Measurements from ENCODE around the gene CHMP4A. TPM values are rescaled to one million over a fixed set of nuclear protein-coding genes. Genes with fewer than 3 reads are reported as not detected.
A peak's percentile ranks its signal among the peaks of the same experiment; 100 is the strongest.

Gene CHMP4A
- total and polyA plus RNA-seq, 2 of the 13 experiments (the other 11 are each of a cell fraction or from before 2014, with no cell fraction given), result 83.6 to 113 TPM

DNA sequence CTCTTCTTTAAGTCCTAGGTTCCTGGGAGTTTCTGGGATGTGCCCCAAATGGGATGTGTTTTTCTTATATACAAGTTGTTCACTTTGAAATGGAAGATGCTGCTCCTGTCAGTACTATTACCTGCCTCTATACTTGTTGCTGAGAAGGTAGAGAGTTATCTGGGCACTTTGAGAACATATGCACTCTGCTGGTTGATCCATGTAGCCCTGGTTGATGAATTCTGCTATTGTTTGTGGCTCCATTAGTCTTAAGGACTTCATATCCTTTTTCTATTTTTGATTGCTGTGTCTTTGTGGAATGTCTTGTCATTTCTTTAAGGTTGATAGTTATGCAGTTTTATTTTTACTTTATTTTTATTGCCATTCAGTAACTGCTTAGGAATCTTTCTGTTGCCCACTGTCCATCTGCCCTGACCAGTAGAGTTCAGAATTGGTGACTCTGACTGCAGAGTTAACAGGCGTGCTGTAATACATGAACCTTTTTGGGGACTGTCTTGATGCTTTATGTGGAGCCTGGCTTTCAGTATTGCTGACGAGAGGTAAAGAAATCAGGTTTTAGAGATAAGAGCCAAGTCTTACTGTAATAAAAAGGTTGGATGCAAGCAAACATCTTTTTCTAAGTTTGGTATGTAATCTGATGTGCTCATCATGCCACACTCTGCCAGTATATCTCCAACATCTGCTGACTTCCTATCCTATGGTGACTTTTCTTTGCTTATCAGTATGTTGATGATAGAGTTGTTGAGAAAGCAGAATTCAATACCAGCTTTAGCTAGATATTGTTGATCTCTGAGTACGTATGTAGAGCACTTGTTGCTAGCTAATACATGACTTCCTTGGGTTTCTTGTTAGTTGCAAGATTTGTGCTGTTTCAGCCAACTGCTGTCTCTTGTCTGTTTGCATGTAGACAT lies 21.1 kb upstream of the CHMP4A start:
- DNase-seq (ENCODE audit: low spot score) (no peak), ATAC-seq (no peak), FAIRE-seq (peak; percentile 44)
- Histone ChIP-seq H3K9ac (ENCODE audit: insufficient read depth, low read depth, low read length) (no peak overlapping the region), H3K36me3 (replicated peaks in 1 of 2; ENCODE audit: control insufficient read depth in 1 of 2, insufficient read depth in 2 of 2, low read length in 2 of 2) (peaks cover 32 to 56% of the 10 kb centered on the region in 2 experiments), H4K20me1 (ENCODE audit: insufficient read depth, low read length) (peaks cover 7% of the 10 kb centered on the region; the same call in 1 of the 2 replicates), H3K9me3 (ENCODE audit: low read length) (no peaks in the 10 kb centered on the region), H3K4me1 (ENCODE audit: insufficient read depth, low read length) (peaks cover 39% of the 10 kb centered on the region), H3K4me2 (ENCODE audit: low read depth, low read length) (peak overlapping the region; percentile 96), H3K27ac (ENCODE audit: extremely low read length, insufficient read depth, low read length) (no peak overlapping the region), H3K4me3 (replicated peaks in 1 of 3; ENCODE audit: insufficient read depth in 1 of 3, low read depth in 2 of 3, low read length in 3 of 3) (peak overlapping the region in 2 of 3 experiments; percentile 85 to 91; a peak in 1 of 6 replicates), H2AFZ (ENCODE audit: low read length) (no peak overlapping the region), H3K27me3 (ENCODE audit: control insufficient read depth in 1 of 2, insufficient read depth in 2 of 2, low read length in 2 of 2) (peaks cover 0 to 4% of the 10 kb centered on the region in 2 experiments; a peak in 1 of 5 replicates), H3K79me2 (ENCODE audit: insufficient read depth, low read length) (peaks cover 48% of the 10 kb centered on the region)
- intact Hi-C loops (cut with micrococcal nuclease; ENCODE audit: unreplicated experiment) (loop anchor here (10.0 kb wide), 1 partner anchor 1190 kb away; no protein-coding TSS in a partner anchor), in situ Hi-C loops (cut with HindIII; ENCODE audit: extremely low pct_ligation_motif_present, low pct_unique_long_range_greater_than_20kb) (no loop called here)
- CTCF ChIA-PET (ENCODE audit: low intra/inter-chr PET ratio, low total read pairs), result no interaction called here
- POLR2A ChIA-PET, result interaction anchor here (1.1 to 18.0 kb wide), 12 partner anchors 8 to 176 kb away, joined by 3 to 850 read pairs (median 5); partner anchors contain the start of genes CHMP4A, CIDEB, DHRS1 and LTB4R
- WGBS (ENCODE audit: low lambda C conversion rate), result 95% methylated on average over 3 of the region's 3 CpGs
- BruUV-seq (replicated peaks), result no TSS peak
- TF ChIP-seq PAF1 (CRISPR knock-in tag; IDR thresholded peaks at IDR 0.05) (0 out of 2 replicates have a peak, but pooled peaks have one; percentile 18), SRSF4 (IDR thresholded peaks at IDR 0.05; ENCODE audit: low read depth, low read length, poor library complexity, severe bottlenecking) (no peak), DNMT3B (CRISPR knock-in tag; conservative IDR thresholded peaks at IDR 0.05) (0 out of 2 replicates have a peak, but pooled peaks have one; percentile 7), MEF2D (CRISPR knock-in tag; IDR thresholded peaks at IDR 0.05) (no peak; the same call in 1 of the 2 replicates), ZSCAN20 (CRISPR knock-in tag; IDR thresholded peaks at IDR 0.05; ENCODE audit: borderline replicate concordance) (no peak), RNF2 (conservative IDR thresholded peaks at IDR 0.05; ENCODE audit: low read depth) (no peak)
- TF ChIP-seq, protein P1, sequence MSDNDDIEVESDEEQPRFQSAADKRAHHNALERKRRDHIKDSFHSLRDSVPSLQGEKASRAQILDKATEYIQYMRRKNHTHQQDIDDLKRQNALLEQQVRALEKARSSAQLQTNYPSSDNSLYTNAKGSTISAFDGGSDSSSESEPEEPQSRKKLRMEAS (IDR thresholded peaks at IDR 0.05), result no peak
- TF ChIP-seq, protein P2, sequence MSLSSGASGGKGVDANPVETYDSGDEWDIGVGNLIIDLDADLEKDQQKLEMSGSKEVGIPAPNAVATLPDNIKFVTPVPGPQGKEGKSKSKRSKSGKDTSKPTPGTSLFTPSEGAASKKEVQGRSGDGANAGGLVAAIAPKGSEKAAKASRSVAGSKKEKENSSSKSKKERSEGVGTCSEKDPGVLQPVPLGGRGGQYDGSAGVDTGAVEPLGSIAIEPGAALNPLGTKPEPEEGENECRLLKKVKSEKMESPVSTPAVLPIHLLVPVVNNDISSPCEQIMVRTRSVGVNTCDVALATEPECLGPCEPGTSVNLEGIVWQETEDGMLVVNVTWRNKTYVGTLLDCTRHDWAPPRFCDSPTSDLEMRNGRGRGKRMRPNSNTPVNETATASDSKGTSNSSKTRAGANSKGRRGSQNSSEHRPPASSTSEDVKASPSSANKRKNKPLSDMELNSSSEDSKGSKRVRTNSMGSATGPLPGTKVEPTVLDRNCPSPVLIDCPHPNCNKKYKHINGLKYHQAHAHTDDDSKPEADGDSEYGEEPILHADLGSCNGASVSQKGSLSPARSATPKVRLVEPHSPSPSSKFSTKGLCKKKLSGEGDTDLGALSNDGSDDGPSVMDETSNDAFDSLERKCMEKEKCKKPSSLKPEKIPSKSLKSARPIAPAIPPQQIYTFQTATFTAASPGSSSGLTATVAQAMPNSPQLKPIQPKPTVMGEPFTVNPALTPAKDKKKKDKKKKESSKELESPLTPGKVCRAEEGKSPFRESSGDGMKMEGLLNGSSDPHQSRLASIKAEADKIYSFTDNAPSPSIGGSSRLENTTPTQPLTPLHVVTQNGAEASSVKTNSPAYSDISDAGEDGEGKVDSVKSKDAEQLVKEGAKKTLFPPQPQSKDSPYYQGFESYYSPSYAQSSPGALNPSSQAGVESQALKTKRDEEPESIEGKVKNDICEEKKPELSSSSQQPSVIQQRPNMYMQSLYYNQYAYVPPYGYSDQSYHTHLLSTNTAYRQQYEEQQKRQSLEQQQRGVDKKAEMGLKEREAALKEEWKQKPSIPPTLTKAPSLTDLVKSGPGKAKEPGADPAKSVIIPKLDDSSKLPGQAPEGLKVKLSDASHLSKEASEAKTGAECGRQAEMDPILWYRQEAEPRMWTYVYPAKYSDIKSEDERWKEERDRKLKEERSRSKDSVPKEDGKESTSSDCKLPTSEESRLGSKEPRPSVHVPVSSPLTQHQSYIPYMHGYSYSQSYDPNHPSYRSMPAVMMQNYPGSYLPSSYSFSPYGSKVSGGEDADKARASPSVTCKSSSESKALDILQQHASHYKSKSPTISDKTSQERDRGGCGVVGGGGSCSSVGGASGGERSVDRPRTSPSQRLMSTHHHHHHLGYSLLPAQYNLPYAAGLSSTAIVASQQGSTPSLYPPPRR (CRISPR knock-in tag; IDR thresholded peaks at IDR 0.05; ENCODE audit: borderline replicate concordance), result peak; percentile 22; the same call in 1 of the 2 replicates
- TF ChIP-seq, protein P3, sequence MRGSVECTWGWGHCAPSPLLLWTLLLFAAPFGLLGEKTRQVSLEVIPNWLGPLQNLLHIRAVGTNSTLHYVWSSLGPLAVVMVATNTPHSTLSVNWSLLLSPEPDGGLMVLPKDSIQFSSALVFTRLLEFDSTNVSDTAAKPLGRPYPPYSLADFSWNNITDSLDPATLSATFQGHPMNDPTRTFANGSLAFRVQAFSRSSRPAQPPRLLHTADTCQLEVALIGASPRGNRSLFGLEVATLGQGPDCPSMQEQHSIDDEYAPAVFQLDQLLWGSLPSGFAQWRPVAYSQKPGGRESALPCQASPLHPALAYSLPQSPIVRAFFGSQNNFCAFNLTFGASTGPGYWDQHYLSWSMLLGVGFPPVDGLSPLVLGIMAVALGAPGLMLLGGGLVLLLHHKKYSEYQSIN (CRISPR knock-in tag; IDR thresholded peaks at IDR 0.05; ENCODE audit: borderline replicate concordance), result no peak
- TF ChIP-seq, protein P4, sequence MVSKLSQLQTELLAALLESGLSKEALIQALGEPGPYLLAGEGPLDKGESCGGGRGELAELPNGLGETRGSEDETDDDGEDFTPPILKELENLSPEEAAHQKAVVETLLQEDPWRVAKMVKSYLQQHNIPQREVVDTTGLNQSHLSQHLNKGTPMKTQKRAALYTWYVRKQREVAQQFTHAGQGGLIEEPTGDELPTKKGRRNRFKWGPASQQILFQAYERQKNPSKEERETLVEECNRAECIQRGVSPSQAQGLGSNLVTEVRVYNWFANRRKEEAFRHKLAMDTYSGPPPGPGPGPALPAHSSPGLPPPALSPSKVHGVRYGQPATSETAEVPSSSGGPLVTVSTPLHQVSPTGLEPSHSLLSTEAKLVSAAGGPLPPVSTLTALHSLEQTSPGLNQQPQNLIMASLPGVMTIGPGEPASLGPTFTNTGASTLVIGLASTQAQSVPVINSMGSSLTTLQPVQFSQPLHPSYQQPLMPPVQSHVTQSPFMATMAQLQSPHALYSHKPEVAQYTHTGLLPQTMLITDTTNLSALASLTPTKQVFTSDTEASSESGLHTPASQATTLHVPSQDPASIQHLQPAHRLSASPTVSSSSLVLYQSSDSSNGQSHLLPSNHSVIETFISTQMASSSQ (IDR thresholded peaks at IDR 0.05; ENCODE audit: low read depth), result no peak
- TF ChIP-seq, protein P4 (CRISPR knock-in tag; IDR thresholded peaks at IDR 0.05; ENCODE audit: borderline replicate concordance), result peak; percentile 21; the same call in 1 of the 2 replicates

Data from HepG2 (cell line).